Measurements from ENCODE around the gene TENM4.
"Not testable (repeated sequence)": the region's sequence is repeated elsewhere in the genome, so short reads cannot be mapped to it uniquely, and the experiment has no call there.

TENM4 gene

GRCh38 chr11:78642979-78643675 lies 797.7 kb downstream of the TENM4 start:
- no peak for DNase-seq (ENCODE audit: low read depth)

DNA sequence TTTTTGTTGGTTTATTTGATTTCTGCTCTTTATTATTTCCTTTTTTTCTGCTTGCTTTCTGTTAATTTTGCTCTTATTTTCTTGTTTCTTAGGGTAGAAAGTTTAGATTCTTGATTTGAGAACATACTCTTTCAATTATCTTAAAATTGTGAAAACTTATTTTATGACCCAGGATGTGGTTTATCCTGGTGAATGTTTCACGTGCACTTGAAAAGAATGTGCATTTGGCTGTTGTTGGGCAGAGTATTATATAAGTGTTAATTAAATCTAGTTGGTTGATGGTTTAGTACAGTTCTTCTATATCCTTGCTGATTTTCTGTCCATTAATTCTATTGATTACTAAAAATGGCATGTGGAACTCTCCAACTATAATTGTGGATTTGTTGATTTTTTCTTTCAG lies 799.3 kb downstream of the TENM4 start:
- no peak for DNase-seq (ENCODE audit: low read depth)

- DNase-seq (ENCODE audit: low read depth) = no peak
These were observed 802.0 kb downstream of the TENM4 start for GRCh38 chr11:78638704-78639380.

- not testable (repeated sequence) for DNase-seq (ENCODE audit: low read depth)
These were observed 803.3 kb downstream of the TENM4 start for GRCh38 chr11:78637527-78637926.

- no peak for DNase-seq (ENCODE audit: low read depth)
These were observed 804.9 kb downstream of the TENM4 start for GRCh38 chr11:78635814-78636506.

DNA sequence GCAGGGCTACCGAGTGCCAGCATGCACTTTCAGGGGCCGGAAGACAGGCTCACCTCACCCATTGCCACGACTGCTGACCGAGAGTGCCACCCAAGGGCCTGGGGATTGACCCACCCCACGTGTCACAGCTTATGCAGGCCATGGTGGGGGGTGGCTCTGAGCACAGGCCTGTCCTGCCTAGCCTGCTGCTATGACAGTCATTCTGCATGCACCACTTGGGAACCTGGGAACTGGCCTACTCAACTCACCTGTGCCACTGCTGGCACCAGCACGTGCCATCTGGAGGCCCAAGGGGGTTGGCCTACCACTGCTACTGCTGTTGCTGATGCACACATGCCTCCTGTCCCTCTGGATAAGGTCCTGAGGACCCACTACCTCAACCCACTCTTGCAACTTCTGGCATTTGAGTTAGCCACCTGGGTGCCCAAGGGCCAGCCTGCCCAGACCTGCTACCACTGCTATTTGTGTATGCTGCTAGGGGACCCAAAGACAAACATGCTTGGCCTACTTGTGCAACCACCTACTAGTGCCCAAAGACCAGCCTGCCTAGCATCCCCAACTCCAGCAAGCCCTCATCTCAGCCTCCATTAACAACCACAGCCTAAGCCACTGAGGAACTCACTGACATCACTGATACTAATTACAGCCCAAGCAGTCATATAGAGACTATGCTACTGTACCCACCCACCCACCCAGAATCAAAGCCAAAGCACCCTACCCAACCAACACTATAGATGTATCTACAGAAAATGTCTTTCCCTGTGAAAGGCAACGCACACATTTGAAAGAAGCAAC lies 807.1 kb downstream of the TENM4 start:
- no peak for DNase-seq (ENCODE audit: low read depth)

- DNase-seq (ENCODE audit: low read depth) = no peak
These were observed 810.1 kb downstream of the TENM4 start for GRCh38 chr11:78630561-78631303.

- no peak for DNase-seq (ENCODE audit: low read depth)
These were observed 810.7 kb downstream of the TENM4 start for GRCh38 chr11:78630155-78630554.

GRCh38 chr11:78622666-78623065 lies 818.2 kb downstream of the TENM4 start:
- no peak for DNase-seq (ENCODE audit: low read depth)

DNA sequence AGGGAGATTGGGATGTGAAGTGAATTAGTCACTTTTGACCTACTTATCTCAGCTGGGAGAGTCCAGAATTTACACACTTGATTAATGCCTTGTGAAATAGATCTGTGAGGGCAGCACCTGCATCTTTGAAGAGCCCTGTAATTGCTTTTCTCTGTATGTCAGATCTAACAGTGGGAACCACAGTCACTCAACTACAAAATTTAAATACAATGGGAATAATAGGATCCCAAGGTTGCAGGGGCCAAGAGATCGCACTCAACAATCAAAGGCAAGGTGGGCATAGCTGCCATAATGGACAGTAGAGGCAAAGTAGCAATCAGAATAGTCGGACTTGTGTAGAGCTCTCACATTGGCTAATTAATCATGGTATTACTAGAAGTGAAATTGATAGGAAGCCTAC lies 820.7 kb downstream of the TENM4 start:
- no peak for DNase-seq (ENCODE audit: low read depth)

GRCh38 chr11:78615724-78616123 lies 825.1 kb downstream of the TENM4 start:
- DNase-seq (ENCODE audit: low read depth) = no peak

- DNase-seq (ENCODE audit: low read depth) = no peak
These were observed 827.4 kb downstream of the TENM4 start for GRCh38 chr11:78613378-78613813.

GRCh38 chr11:78612721-78613377 lies 828.0 kb downstream of the TENM4 start:
- DNase-seq (ENCODE audit: low read depth) = no peak

DNA sequence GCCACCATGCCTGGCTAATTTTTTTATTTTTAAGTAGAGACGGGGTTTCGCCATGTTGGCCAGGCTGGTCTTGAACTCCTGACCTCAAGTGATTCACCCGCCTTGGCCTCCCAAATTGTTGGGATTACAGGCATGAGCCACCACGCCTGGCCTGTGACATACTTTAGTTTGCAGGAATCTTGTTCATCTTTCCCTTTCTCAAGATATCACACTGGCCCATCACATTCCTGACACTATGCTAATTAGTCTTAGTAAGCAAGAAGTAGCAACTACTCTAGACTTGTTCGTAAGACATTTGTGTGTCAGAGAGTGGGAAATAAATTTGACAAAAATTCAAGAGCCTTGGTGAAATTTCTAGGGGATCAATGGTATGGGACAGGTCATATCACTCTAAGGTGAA lies 831.5 kb downstream of the TENM4 start:
- DNase-seq (ENCODE audit: low read depth) = not testable (repeated sequence)

DNA sequence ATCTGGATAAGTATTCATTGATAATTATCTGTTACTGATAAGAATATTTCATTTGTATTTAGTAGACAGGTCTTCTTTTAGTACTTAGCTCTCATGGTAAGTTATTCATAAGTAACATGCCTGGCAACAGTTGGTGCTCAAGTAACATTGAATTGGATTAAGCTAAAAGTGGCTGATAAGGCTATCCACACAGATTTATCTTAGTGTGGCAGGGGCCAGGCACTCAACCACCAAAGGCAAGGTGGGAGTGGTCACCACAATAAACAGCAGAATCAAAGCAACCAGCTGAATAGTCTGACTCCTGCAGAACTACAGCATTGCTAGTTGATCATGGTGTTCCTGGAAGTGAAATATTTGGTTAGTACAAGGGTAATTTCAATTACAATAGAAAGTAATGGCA lies 833.1 kb downstream of the TENM4 start:
- DNase-seq (ENCODE audit: low read depth) = no peak

DNA sequence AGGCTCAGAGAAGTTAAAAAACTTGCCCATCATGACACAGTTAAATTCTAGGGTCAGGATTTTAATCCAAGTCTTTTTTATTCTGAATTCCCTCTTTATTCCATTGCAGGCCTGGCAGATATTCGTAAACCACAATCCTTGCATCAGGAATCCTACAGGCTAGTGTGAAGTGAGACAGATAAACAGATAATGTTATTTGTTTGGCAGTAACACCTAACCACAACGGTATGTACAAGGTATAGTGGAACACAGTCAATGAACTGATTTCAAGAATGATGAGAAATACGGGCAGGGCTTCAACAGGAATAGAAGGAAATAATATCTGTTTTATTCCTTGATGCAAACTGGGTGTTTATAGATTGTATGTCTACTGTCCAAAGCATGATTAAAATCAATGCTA lies 834.2 kb downstream of the TENM4 start:
- no peak for DNase-seq (ENCODE audit: low read depth)

DNA sequence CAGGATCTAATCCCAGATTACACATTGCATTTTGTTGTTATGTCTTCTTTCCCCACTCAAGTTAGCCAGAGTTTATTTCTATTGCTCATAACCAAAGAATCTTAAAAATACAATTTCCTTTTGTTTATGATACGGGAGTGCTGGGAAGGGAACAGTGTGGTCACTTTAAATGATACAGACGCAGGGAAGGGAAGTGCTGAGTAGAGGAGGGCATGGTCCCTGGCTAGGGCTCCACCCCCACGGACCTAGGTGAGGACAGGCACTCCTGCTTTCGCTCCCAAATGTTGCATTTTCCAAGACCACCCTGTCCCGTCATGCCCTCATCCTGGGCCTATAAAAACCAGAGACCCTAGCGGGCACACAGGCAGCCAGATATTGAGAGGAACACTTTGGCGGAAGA lies 835.5 kb downstream of the TENM4 start:
- no peak for DNase-seq (ENCODE audit: low read depth)

- no peak for DNase-seq (ENCODE audit: low read depth)
These were observed 837.0 kb downstream of the TENM4 start for GRCh38 chr11:78603792-78604191.
